A549 (cell line): ENCODE results near the gene GPR4. TPM values are rescaled to one million over a fixed set of nuclear protein-coding genes. Genes with fewer than 3 reads are reported as not detected.

ENCODE experiments used
- ATAC-seq, 2 experiments: fragments of 200-7000 bp in 1 of 2; fragments of >200 bp in 1 of 2; cut with Nextera tagmentation in 1 of 2; cut with Tn5 transposase in 1 of 2; 3 replicates each; pipeline versions ENCODE4 v1.8.0 to v1.9.1; 2018 to 2020; ENCODE audit warnings: mild to moderate bottlenecking in 1 of 2, moderate library complexity in 1 of 2
- CTCF ChIA-PET: fragments of 300-600 bp; sonication (Branson Sonifier 250); formaldehyde crosslinking; extraction: SDS; loops from one replicate; lab custom pipeline; 2021; ENCODE audit warnings: antibody characterized with exemption, inconsistent platforms; lab: Yijun Ruan, JAX
- POLR2A ChIA-PET: fragments of 350-600 bp; formaldehyde crosslinking; extraction: SDS; loops from one replicate; lab custom pipeline; 2021; ENCODE audit warnings: antibody characterized with exemption, inconsistent platforms; lab: Yijun Ruan, JAX
- DNase-seq, 2 experiments: peaks; one replicate each; pipeline versions ENCODE4 v3.0.0 to v3.0.0-alpha.2; 2011 to 2016; ENCODE audit warnings: low read depth in 1 of 2, low spot score in 1 of 2
- FAIRE-seq: peaks from 2 replicates; lab custom pipeline; 2011; peaks lifted over from hg19 to GRCh38; lab: Jason Lieb, UNC
- H3K27ac ChIP-seq, 2 experiments: fragments of >200 bp; sonication (Bioruptor Twin); formaldehyde crosslinking; 3 replicates each; pipeline ENCODE4 v1.5.1; 2016 to 2017
- H3K4me1 ChIP-seq: fragments of >200 bp; sonication (Bioruptor Twin); formaldehyde crosslinking; 3 replicates; pipeline ENCODE4 v1.6.1; 2016
- H3K4me2 ChIP-seq: fragments of >200 bp; sonication (Bioruptor Twin); formaldehyde crosslinking; 3 replicates; pipeline ENCODE4 v1.6.1; 2016
- H3K4me3 ChIP-seq: fragments of >200 bp; sonication (Bioruptor Twin); formaldehyde crosslinking; 3 replicates; pipeline ENCODE4 v1.5.1; 2016
- H3K9me3 ChIP-seq: fragments of >200 bp; sonication (Bioruptor Twin); formaldehyde crosslinking; 3 replicates; pipeline ENCODE4 v1.6.1; 2016
- BHLHE40 ChIP-seq: IDR thresholded peaks from 2 replicates; pipeline ENCODE4 v1.6.1; 2012; ENCODE audit warnings: low read depth, low read length, inconsistent platforms
- E2F6 ChIP-seq: IDR thresholded peaks from 2 replicates; pipeline ENCODE4 v1.6.1; 2012; ENCODE audit warnings: low read depth, borderline replicate concordance
- EHMT2 ChIP-seq: fragments of 200-600 bp; sonication (generic); IDR thresholded peaks from 2 replicates; pipeline ENCODE4 v1.6.1; 2016; ENCODE audit warnings: antibody characterized with exemption, low read depth, mild to moderate bottlenecking, moderate library complexity
- ELK1 ChIP-seq: fragments of 150-350 bp; IDR thresholded peaks from 2 replicates; pipeline ENCODE4 v1.6.1; 2014; ENCODE audit warnings: low read depth, mild to moderate bottlenecking, low read length
- FOXS1 ChIP-seq: fragments of 250-450 bp; sonication (Bioruptor Pico); IDR thresholded peaks from 2 replicates; pipeline ENCODE4 v1.5.0; 2020; ENCODE audit warnings: mild to moderate bottlenecking, moderate library complexity
- GATA3 ChIP-seq: IDR thresholded peaks from 2 replicates; pipeline ENCODE4 v1.6.1; 2012; ENCODE audit warnings: borderline replicate concordance
- HDAC2 ChIP-seq: fragments of 200-600 bp; sonication (generic); IDR thresholded peaks from 2 replicates; pipeline ENCODE4 v1.6.1; 2016
- JUN ChIP-seq, 2 experiments: fragments of >200 bp; sonication (Bioruptor Twin); formaldehyde crosslinking; IDR thresholded peaks; 2 replicates in 1 of 2; 3 replicates in 1 of 2; pipeline ENCODE4 v1.6.1; 2016 to 2017
- JUNB ChIP-seq: fragments of >200 bp; sonication (Bioruptor Twin); formaldehyde crosslinking; IDR thresholded peaks from 2 replicates; pipeline ENCODE4 v1.6.1; 2016
- KDM5A ChIP-seq: fragments of 200-600 bp; sonication (generic); IDR thresholded peaks from 2 replicates; pipeline ENCODE4 v1.6.1; 2016; ENCODE audit warnings: antibody characterized with exemption, mild to moderate bottlenecking
- MYC ChIP-seq: IDR thresholded peaks from 2 replicates; pipeline ENCODE4 v1.6.1; 2012; ENCODE audit warnings: mild to moderate bottlenecking, inconsistent platforms, low read length, improper control_type of control experiment, borderline replicate concordance
- NR3C1 ChIP-seq: fragments of >200 bp; sonication (Bioruptor Twin); formaldehyde crosslinking; IDR thresholded peaks from 3 replicates; pipeline ENCODE4 v1.6.1; 2017
- PBX3 ChIP-seq: IDR thresholded peaks from 2 replicates; pipeline ENCODE4 v1.6.1; 2012
- POLR2A ChIP-seq: IDR thresholded peaks from 2 replicates; pipeline ENCODE4 v1.6.1; 2012; ENCODE audit warnings: mild to moderate bottlenecking, low read length
- RAD21 ChIP-seq, 2 experiments: fragments of >200 bp in 1 of 2; sonication (Bioruptor Twin) in 1 of 2; formaldehyde crosslinking in 1 of 2; IDR thresholded peaks in 1 of 2; conservative IDR thresholded peaks in 1 of 2; 2 replicates in 1 of 2; 3 replicates in 1 of 2; pipeline ENCODE4 v1.6.1; 2012 to 2018; ENCODE audit warnings: inconsistent platforms in 1 of 2
- RCOR1 ChIP-seq: fragments of 150-350 bp; IDR thresholded peaks from 2 replicates; pipeline ENCODE4 v1.6.1; 2014; ENCODE audit warnings: antibody characterized with exemption, low read length, low read depth
- REST ChIP-seq: fragments of 200-600 bp; sonication (generic); IDR thresholded peaks from 2 replicates; pipeline ENCODE4 v1.6.1; 2016; ENCODE audit warnings: antibody characterized with exemption, mild to moderate bottlenecking, moderate library complexity
- RNF2 ChIP-seq: fragments of 200-600 bp; sonication (generic); IDR thresholded peaks from 2 replicates; pipeline ENCODE4 v1.6.1; 2016; ENCODE audit warnings: low read depth, mild to moderate bottlenecking, antibody characterized with exemption, moderate library complexity, borderline replicate concordance
- WGBS: methylation state at CpG from one replicate; pipeline ENCODE4 v1.1.6; 2017; ENCODE audit errors: missing lambda C conversion rate; 5-methylcytosine and 5-hydroxymethylcytosine counted together
- polyA plus RNA-seq, 4 experiments: library from polyadenylated mRNA; depleted of rRNA in 3 of 4; stranded (reverse); fragments of >200 nt; fragmentation: RNase III in 1 of 4; extraction: RNeasy Plus Mini Kit Qiagen cat#74134 plus additional on column Dnase treatment in 1 of 4; gene quantifications; 2 replicates in 3 of 4; 3 replicates in 1 of 4; pipeline ENCODE4 v1.2.3, GENCODE V29; 2011 to 2017
- TF ChIP-seq, protein P1 (sequence below): IDR thresholded peaks from 2 replicates; pipeline ENCODE4 v1.6.1; 2012
- TF ChIP-seq, protein P2 (sequence below): fragments of >200 bp; sonication (Bioruptor Twin); formaldehyde crosslinking; IDR thresholded peaks from 3 replicates; pipeline ENCODE4 v1.5.1; 2016
- TF ChIP-seq, protein P3 (sequence below): fragments of 250-450 bp; sonication (Bioruptor Pico); IDR thresholded peaks from 2 replicates; pipeline ENCODE4 v1.5.0; 2020; ENCODE audit warnings: low read depth, mild to moderate bottlenecking, moderate library complexity
- TF ChIP-seq, protein P4 (sequence below): fragments of 250-450 bp; sonication (Bioruptor Pico); IDR thresholded peaks from 2 replicates; pipeline ENCODE4 v1.5.0; 2021; ENCODE audit warnings: mild to moderate bottlenecking, moderate library complexity, borderline replicate concordance

Gene GPR4
- polyA plus RNA-seq, 2 of the 4 experiments (the other 2 are of a cell fraction), result 0.03 to 0.10 TPM

- TF ChIP-seq, protein P1, sequence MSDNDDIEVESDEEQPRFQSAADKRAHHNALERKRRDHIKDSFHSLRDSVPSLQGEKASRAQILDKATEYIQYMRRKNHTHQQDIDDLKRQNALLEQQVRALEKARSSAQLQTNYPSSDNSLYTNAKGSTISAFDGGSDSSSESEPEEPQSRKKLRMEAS, result peak; percentile 84
- TF ChIP-seq E2F6, result 0 out of 2 replicates have a peak, but pooled peaks have one; percentile 50
- TF ChIP-seq RAD21 (conservative IDR thresholded peaks at IDR 0.05 in 1 of 2, IDR thresholded peaks at IDR 0.05 in 1 of 2), result peak; percentile 80 to 84
- no peak for TF ChIP-seq KDM5A
- TF ChIP-seq RCOR1, result no peak
- TF ChIP-seq JUNB, result no peak
- TF ChIP-seq HDAC2, result no peak
- TF ChIP-seq POLR2A, result no peak
- TF ChIP-seq EHMT2, result no peak
- TF ChIP-seq, protein P2, sequence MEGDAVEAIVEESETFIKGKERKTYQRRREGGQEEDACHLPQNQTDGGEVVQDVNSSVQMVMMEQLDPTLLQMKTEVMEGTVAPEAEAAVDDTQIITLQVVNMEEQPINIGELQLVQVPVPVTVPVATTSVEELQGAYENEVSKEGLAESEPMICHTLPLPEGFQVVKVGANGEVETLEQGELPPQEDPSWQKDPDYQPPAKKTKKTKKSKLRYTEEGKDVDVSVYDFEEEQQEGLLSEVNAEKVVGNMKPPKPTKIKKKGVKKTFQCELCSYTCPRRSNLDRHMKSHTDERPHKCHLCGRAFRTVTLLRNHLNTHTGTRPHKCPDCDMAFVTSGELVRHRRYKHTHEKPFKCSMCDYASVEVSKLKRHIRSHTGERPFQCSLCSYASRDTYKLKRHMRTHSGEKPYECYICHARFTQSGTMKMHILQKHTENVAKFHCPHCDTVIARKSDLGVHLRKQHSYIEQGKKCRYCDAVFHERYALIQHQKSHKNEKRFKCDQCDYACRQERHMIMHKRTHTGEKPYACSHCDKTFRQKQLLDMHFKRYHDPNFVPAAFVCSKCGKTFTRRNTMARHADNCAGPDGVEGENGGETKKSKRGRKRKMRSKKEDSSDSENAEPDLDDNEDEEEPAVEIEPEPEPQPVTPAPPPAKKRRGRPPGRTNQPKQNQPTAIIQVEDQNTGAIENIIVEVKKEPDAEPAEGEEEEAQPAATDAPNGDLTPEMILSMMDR, result peak; percentile 91
- TF ChIP-seq, protein P3, sequence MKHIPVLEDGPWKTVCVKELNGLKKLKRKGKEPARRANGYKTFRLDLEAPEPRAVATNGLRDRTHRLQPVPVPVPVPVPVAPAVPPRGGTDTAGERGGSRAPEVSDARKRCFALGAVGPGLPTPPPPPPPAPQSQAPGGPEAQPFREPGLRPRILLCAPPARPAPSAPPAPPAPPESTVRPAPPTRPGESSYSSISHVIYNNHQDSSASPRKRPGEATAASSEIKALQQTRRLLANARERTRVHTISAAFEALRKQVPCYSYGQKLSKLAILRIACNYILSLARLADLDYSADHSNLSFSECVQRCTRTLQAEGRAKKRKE (CRISPR knock-in tag), result no peak
- TF ChIP-seq PBX3, result no peak
These were observed 5.3 kb upstream of the GPR4 start (continued) for GRCh38 chr19:45607071-45608029.

DNA sequence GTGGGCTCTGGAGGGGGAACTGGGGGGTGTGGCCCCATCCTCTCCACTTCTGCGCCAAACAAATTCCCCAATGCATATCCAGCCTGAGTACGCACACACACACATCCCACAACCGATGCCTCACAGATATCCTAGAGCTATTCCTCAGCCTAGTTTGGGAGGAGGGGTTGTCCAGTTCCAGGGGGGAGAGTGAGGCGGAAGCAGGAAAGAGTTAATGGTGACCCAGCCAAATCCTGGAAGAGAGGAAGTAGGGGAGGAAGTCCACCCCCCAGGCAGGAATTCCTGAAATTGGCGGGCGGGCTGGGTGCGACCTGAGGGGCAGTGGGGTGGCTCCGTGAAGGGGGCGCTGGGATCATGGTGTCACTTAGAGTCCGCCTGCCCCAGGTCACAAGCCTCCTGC lies 897 bp downstream of the GPR4 start:
- H3K27ac ChIP-seq, result no peak overlapping the region; a peak in 1 of 6 replicates
- FAIRE-seq (no peak), DNase-seq (no peak), ATAC-seq (no peak)
- POLR2A ChIA-PET, result interaction anchor here (1.3 kb wide), 1 partner anchor 13 kb away, joined by 3 read pairs; no protein-coding TSS in a partner anchor
- CTCF ChIA-PET, result interaction anchor here (0.6 to 3.0 kb wide), 5 partner anchors 10 to 41 kb away, joined by 3 to 36 read pairs (median 3); no protein-coding TSS in a partner anchor
- peaks cover 23% of the 10 kb centered on the region for H3K4me1 ChIP-seq
- 55% methylated on average over 10 of the region's 10 CpGs for WGBS
- H3K9me3 ChIP-seq, result no peaks in the 10 kb centered on the region
- H3K4me3 ChIP-seq, result no peak overlapping the region
- no peak overlapping the region; the same call in 2 of the 3 replicates for H3K4me2 ChIP-seq
- TF ChIP-seq RNF2, result no peak
- TF ChIP-seq, protein P1, result no peak
- TF ChIP-seq GATA3, result no peak
- TF ChIP-seq EHMT2, result no peak
- TF ChIP-seq FOXS1 (CRISPR knock-in tag), result no peak
- TF ChIP-seq, protein P4, sequence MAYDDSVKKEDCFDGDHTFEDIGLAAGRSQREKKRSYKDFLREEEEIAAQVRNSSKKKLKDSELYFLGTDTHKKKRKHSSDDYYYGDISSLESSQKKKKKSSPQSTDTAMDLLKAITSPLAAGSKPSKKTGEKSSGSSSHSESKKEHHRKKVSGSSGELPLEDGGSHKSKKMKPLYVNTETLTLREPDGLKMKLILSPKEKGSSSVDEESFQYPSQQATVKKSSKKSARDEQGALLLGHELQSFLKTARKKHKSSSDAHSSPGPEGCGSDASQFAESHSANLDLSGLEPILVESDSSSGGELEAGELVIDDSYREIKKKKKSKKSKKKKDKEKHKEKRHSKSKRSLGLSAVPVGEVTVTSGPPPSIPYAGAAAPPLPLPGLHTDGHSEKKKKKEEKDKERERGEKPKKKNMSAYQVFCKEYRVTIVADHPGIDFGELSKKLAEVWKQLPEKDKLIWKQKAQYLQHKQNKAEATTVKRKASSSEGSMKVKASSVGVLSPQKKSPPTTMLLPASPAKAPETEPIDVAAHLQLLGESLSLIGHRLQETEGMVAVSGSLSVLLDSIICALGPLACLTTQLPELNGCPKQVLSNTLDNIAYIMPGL, result no peak
- TF ChIP-seq MYC, result no peak
- TF ChIP-seq REST, result no peak
- TF ChIP-seq, protein P3 (CRISPR knock-in tag), result no peak
- no peak for TF ChIP-seq ELK1
- TF ChIP-seq JUN (IDR thresholded peaks at IDR 0.05), result no peak
- no peak for TF ChIP-seq NR3C1
- TF ChIP-seq BHLHE40, result no peak
- no peak for TF ChIP-seq RAD21 (conservative IDR thresholded peaks at IDR 0.05 in 1 of 2, IDR thresholded peaks at IDR 0.05 in 1 of 2)
